Type B pancreatic cell (in vitro differentiated cells): Measurements from ENCODE around the gene SPATA31E1. TPM values are rescaled to one million over a fixed set of nuclear protein-coding genes. Genes with fewer than 3 reads are reported as not detected.
A peak's percentile ranks its signal among the peaks of the same experiment; 100 is the strongest.

ENCODE experiments used
- DNase-seq: peaks from one replicate; pipeline ENCODE4 v3.0.0; 2021; ENCODE audit warnings: mixed read lengths; ENCODE audit not compliant: unreplicated experiment; ENCODE audit errors: extremely low spot score
- H3K27ac Mint-ChIP-seq: 2 replicates; pipeline ENCODE4 v1.8.0; 2021; ENCODE audit warnings: mild to moderate bottlenecking, mixed read lengths
- H3K27me3 Mint-ChIP-seq: 2 replicates; pipeline ENCODE4 v1.8.0; 2021; ENCODE audit warnings: mixed read lengths
- H3K36me3 Mint-ChIP-seq: 2 replicates; pipeline ENCODE4 v1.8.0; 2021; ENCODE audit warnings: mixed read lengths
- H3K4me1 Mint-ChIP-seq: one replicate; pipeline ENCODE4 v1.8.0; 2021; ENCODE audit warnings: mixed read lengths; ENCODE audit not compliant: unreplicated experiment
- H3K4me3 Mint-ChIP-seq: 2 replicates; pipeline ENCODE4 v1.8.0; 2021; ENCODE audit warnings: mild to moderate bottlenecking, mixed read lengths
- H3K9me3 Mint-ChIP-seq: 2 replicates; pipeline ENCODE4 v1.8.0; 2021; ENCODE audit warnings: mixed read lengths
- CTCF ChIP-seq: fragments of 200-600 bp; sonication (generic); conservative IDR thresholded peaks from 2 replicates; pipeline ENCODE4 v1.5.0; 2021; ENCODE audit warnings: antibody characterized with exemption, mild to moderate bottlenecking
- total RNA-seq: library from RNA; stranded (reverse); gene quantifications from 2 replicates; pipeline ENCODE4 v1.2.1, GENCODE V29; 2021; ENCODE audit warnings: low replicate concordance

SPATA31E1 gene
- total RNA-seq, 1 donor from 2014 or later: not detected

GRCh38 chr9:87875060-87875459 is 7.6 kb upstream of the SPATA31E1 start:
- Mint-ChIP-seq H3K27ac (no peak overlapping the region), H3K36me3 (no peaks in the 10 kb centered on the region), H3K4me3 (no peak overlapping the region), H3K4me1 (peaks cover 12% of the 10 kb centered on the region), H3K9me3 (peaks cover 5% of the 10 kb centered on the region), H3K27me3 (peaks cover 2% of the 10 kb centered on the region)
- DNase-seq: no peak
- no peak for TF ChIP-seq CTCF

- Mint-ChIP-seq H3K4me3 (no peak overlapping the region), H3K27me3 (peaks cover 2% of the 10 kb centered on the region), H3K9me3 (peaks cover 5% of the 10 kb centered on the region), H3K27ac (no peak overlapping the region), H3K4me1 (peaks cover 12% of the 10 kb centered on the region), H3K36me3 (no peaks in the 10 kb centered on the region)
- peak; percentile 47 for DNase-seq
- TF ChIP-seq CTCF: no peak
These were observed 6.7 kb upstream of the SPATA31E1 start for GRCh38 chr9:87875831-87876545.

- no peak for TF ChIP-seq CTCF
- Mint-ChIP-seq H3K27ac (no peak overlapping the region), H3K27me3 (peaks cover 2% of the 10 kb centered on the region), H3K9me3 (peaks cover 5% of the 10 kb centered on the region), H3K4me3 (no peak overlapping the region), H3K36me3 (no peaks in the 10 kb centered on the region), H3K4me1 (peaks cover 12% of the 10 kb centered on the region)
- DNase-seq: peak; percentile 45
These were observed 6.0 kb upstream of the SPATA31E1 start for GRCh38 chr9:87876708-87877107.

GRCh38 chr9:87878989-87879511 is 3.6 kb upstream of the SPATA31E1 start:
- no peak for DNase-seq
- Mint-ChIP-seq H3K27me3 (peaks cover 2% of the 10 kb centered on the region), H3K4me1 (peaks cover 10% of the 10 kb centered on the region), H3K4me3 (no peak overlapping the region), H3K36me3 (no peaks in the 10 kb centered on the region), H3K27ac (no peak overlapping the region), H3K9me3 (peaks cover 5% of the 10 kb centered on the region)
- no peak for TF ChIP-seq CTCF

- no peak for DNase-seq
- H3K27me3 Mint-ChIP-seq: peaks cover 2% of the 10 kb centered on the region
- no peak for TF ChIP-seq CTCF
These were observed 2.6 kb upstream of the SPATA31E1 start for GRCh38 chr9:87880116-87880515.

More at GRCh38 chr9:87880116-87880515, 2.6 kb upstream of the SPATA31E1 start:
- Mint-ChIP-seq H3K9me3 (peaks cover 5% of the 10 kb centered on the region), H3K36me3 (no peaks in the 10 kb centered on the region), H3K4me1 (peaks cover 6% of the 10 kb centered on the region), H3K27ac (no peak overlapping the region), H3K4me3 (no peak overlapping the region)
